Esophagus (tissue), 2 donors: ENCODE results near the gene SEC14L1. TPM values are rescaled to one million over a fixed set of nuclear protein-coding genes. Genes with fewer than 3 reads are reported as not detected.
A peak's percentile ranks its signal among the peaks of the same experiment; 100 is the strongest.

Experiments used
- H3K27ac ChIP-seq, 2 donors: one replicate each; pipeline ENCODE4 v1.5.1; 2013; ENCODE audit warnings: low read depth in 2 of 2, mild to moderate bottlenecking in 2 of 2, inconsistent platforms in 1 of 2, low read length in 1 of 2, moderate library complexity in 1 of 2
- H3K27me3 ChIP-seq, 2 donors: one replicate each; pipeline ENCODE4 v1.6.1; 2013; ENCODE audit warnings: low read length in 2 of 2, control low read depth in 1 of 2, mild to moderate bottlenecking in 1 of 2; ENCODE audit not compliant: insufficient read depth in 2 of 2, control insufficient read depth in 1 of 2
- H3K36me3 ChIP-seq, 2 donors: one replicate each; pipeline ENCODE4 v1.6.1; 2013; ENCODE audit warnings: low read length in 1 of 2; ENCODE audit not compliant: control insufficient read depth in 2 of 2, insufficient read depth in 2 of 2
- H3K4me1 ChIP-seq, 2 donors: one replicate each; pipeline ENCODE4 v1.6.1; 2013; ENCODE audit warnings: low read length in 1 of 2; ENCODE audit not compliant: control insufficient read depth in 2 of 2, insufficient read depth in 2 of 2
- H3K4me3 ChIP-seq, 2 donors: one replicate each; pipeline ENCODE4 v1.5.1; 2013; ENCODE audit warnings: low read length in 2 of 2, mild to moderate bottlenecking in 2 of 2, low read depth in 1 of 2, moderate library complexity in 1 of 2
- H3K9me3 ChIP-seq, 2 donors: one replicate each; pipeline ENCODE4 v1.6.1; 2013; ENCODE audit warnings: mild to moderate bottlenecking in 2 of 2, low read depth in 1 of 2, low read length in 1 of 2, moderate library complexity in 1 of 2; ENCODE audit not compliant: control insufficient read depth in 2 of 2, insufficient read depth in 1 of 2
- WGBS, 2 donors: extraction: QIAGEN DNeasy Blood & Tissue Kit; methylation state at CpG; one replicate each; pipeline ENCODE4 v1.1.7; 2013; 5-methylcytosine and 5-hydroxymethylcytosine counted together
- polyA plus RNA-seq, 2 donors: library from polyadenylated mRNA; stranded (reverse); fragments of 200-250 nt; gene quantifications; one replicate each; pipeline ENCODE4 v1.2.3, GENCODE V29; 2013
- donor health status: healthy with polysubstance abuse.
- donor health status: Bipolar disorder and iron deficiency.

The SEC14L1 gene
- polyA plus RNA-seq, 2 donors = 15.5 to 49.5 TPM

DNA sequence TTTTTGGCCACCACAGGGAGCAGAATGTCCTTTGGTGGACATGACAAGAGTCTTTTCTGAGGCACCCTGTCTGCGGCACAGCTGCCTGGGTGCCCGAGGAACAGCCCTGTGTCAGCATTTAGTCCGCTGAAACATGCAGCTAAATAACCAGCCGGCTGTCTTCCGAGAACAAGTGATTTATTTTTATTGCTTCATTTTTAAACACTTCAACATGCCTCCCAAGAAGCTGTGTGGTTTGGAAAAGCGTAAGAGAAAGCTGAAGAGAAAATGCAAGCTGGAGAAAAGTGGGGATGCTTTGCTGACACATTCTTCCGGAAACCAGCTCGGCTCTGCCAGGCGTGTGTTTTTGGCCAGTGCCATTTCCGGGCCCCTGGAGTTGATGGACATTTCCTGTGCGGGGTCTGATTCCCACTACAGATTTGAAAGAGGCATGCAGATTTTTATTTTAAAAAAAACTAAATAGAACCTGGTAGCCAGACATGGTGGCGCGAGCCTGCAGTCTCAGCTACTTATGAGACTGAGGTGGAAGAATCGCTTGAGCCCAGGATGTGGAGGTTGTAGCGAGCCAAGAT lies 94.7 kb downstream of the SEC14L1 start:
- no peaks in the 10 kb centered on the region for H3K36me3 ChIP-seq
- no peaks in the 10 kb centered on the region for H3K27me3 ChIP-seq
- no peaks in the 10 kb centered on the region for H3K4me1 ChIP-seq
- no peak overlapping the region for H3K4me3 ChIP-seq
- peak overlapping the region in 1 of 2 donors; percentile 70 for H3K27ac ChIP-seq
- 40 to 48% methylated on average over 15 of the region's 15 CpGs for WGBS, 2 donors
- H3K9me3 ChIP-seq = peaks cover 0 to 2% of the 10 kb centered on the region in 2 donors

DNA sequence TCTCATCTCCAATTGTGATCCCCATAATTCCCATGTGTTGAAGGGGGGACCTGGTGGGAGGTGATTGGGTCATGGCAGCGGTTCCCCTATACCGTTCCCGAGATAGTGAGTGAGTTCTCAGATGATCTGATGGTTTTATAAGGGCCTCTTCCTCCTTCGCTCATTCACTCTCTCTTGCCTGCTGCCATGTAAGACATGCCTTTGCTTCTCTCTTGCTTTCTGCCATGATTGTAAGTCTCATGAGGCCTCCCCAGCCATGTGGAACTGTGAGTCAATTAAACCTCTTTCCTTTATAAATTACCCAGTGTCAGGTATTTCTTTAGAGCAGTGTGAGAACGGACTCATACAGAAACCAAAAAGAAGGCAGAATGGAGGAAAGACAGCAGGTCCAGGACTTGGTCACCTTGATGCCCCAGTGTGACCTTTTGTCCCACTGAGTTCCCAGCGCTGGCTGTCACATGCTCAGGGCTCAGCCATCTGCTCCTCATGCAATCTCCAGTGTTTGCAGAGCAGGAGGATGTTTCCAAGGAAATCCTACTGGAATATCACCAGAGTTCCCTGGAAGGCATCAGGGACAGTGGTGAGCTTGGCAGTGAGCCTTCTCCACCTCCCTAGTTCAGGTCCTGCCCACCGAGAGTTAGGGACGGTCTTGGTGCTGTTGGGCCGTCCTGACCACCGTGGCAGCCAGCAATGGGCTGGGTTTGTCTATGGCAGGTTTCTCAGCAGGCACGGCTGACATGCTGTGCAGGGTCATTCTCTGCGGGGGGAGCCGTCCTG lies 96.7 kb downstream of the SEC14L1 start:
- Histone ChIP-seq H3K9me3 (peaks cover 0 to 2% of the 10 kb centered on the region in 2 donors), H3K4me1 (peaks cover 0 to 1% of the 10 kb centered on the region in 2 donors), H3K27me3 (no peaks in the 10 kb centered on the region), H3K36me3 (no peaks in the 10 kb centered on the region), H3K27ac (no peak overlapping the region), H3K4me3 (no peak overlapping the region)
- 88 to 89% methylated on average over 13 of the region's 13 CpGs for WGBS, 2 donors

DNA sequence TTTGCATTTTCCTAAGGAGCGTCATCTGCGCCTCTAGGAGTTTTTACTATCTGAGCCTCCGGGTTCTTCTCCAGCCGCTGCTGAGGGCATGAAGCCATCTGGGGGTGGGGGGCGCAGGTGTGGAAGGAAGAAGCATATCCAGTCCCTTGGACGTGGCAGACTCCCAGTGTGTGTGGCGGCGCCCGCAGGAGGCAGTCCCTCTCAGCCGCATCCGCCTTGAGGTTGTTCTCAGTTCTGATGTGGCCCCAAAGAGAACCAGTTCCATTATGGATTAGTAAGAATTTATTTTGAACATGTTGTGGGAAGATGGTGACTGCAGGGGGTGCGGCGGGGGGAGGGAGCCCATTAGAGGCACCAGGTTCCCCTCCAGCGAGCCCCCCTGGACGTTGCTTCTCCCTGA lies 100.2 kb downstream of the SEC14L1 start:
- H3K36me3 ChIP-seq = no peaks in the 10 kb centered on the region
- H3K27ac ChIP-seq = no peak overlapping the region
- WGBS, 2 donors = 90 to 93% methylated on average over 15 of the region's 15 CpGs
- H3K9me3 ChIP-seq = peaks cover 0 to 2% of the 10 kb centered on the region in 2 donors
- peaks cover 0 to 2% of the 10 kb centered on the region in 2 donors for H3K4me1 ChIP-seq
- H3K27me3 ChIP-seq = no peaks in the 10 kb centered on the region
- no peak overlapping the region for H3K4me3 ChIP-seq

DNA sequence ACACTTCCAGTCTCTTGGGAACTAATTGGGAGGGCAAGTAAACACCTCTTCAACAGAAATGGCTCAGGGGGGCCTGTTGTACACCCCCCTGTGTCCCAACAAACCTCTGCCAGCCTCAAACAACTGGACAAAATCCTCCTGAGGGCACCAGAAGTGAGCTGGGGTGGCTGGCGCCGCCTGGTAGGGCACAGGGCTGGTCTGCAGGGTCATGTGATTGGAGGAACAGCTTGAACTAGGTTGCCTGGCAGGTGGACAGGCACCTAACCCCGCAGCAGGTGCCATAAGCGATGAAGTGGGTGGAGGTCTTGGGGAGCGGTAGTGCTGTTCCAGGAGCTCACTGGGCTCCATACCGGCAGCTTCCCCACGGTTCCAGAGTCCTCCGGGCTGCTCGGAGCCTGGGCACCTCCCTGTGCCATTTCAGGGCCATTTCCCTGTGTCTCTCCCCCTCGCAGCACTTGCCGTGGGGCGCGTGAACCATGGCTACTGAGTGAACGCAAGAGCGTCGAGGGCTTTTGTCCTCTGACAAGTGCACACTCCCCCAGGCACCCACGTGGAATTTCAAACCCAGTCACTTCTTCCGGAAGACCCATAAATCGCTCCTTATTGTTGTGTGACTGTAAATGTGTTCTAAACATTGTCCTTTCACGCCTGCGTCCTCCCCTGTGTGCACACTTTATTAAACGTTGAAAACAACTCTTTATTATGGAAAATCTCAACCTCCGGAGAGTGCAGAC lies 101.5 kb downstream of the SEC14L1 start:
- no peak overlapping the region for H3K27ac ChIP-seq
- H3K27me3 ChIP-seq = no peaks in the 10 kb centered on the region
- H3K4me1 ChIP-seq = peaks cover 2% of the 10 kb centered on the region in 2 donors
- H3K4me3 ChIP-seq = no peak overlapping the region
- 61 to 66% methylated on average over 22 to 23 of the region's 23 CpGs for WGBS, 2 donors
- no peaks in the 10 kb centered on the region for H3K36me3 ChIP-seq
- peaks cover 0 to 2% of the 10 kb centered on the region in 2 donors for H3K9me3 ChIP-seq

DNA sequence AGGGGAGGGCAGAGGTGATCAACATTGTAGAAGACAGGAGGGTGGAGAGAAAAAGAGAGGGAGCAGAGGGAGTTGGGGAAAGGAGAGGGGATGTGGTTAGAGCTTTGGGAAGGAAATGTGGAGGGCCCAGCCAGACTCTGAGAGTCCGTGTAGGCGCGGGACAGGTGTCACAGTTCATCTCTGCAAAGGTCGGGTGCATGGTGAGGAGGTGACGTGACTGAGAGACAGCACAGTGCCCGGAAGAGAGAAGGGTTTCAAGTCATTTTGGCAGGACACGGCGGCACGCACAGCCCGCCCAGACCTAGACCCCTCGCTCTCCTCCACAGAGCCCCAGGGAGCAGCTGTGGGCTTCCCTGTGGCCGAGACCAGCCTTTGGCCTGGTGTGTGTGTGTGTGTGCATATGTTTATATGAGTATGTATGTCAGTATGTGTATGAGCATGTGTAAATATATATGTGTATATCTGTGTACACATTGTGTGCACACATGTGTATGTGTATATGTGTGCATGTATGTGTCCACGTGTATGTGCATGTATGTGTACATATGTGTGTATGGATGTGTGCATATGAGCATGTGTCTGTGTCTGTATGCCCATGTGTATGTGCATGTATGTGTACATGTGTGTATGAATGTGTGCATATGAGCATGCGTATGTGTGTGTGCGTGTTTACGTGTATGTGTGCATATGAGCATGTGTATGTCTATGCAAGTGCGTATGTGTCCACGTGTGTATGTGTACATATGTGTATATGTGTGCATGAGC lies 104.6 kb downstream of the SEC14L1 start:
- no peaks in the 10 kb centered on the region for H3K27me3 ChIP-seq
- no peaks in the 10 kb centered on the region for H3K36me3 ChIP-seq
- H3K4me3 ChIP-seq = no peak overlapping the region
- no peak overlapping the region for H3K27ac ChIP-seq
- 73 to 79% methylated on average over 18 of the region's 18 CpGs for WGBS, 2 donors
- H3K4me1 ChIP-seq = peaks cover 2 to 3% of the 10 kb centered on the region in 2 donors
- H3K9me3 ChIP-seq = peaks cover 0 to under 1% of the 10 kb centered on the region in 2 donors

DNA sequence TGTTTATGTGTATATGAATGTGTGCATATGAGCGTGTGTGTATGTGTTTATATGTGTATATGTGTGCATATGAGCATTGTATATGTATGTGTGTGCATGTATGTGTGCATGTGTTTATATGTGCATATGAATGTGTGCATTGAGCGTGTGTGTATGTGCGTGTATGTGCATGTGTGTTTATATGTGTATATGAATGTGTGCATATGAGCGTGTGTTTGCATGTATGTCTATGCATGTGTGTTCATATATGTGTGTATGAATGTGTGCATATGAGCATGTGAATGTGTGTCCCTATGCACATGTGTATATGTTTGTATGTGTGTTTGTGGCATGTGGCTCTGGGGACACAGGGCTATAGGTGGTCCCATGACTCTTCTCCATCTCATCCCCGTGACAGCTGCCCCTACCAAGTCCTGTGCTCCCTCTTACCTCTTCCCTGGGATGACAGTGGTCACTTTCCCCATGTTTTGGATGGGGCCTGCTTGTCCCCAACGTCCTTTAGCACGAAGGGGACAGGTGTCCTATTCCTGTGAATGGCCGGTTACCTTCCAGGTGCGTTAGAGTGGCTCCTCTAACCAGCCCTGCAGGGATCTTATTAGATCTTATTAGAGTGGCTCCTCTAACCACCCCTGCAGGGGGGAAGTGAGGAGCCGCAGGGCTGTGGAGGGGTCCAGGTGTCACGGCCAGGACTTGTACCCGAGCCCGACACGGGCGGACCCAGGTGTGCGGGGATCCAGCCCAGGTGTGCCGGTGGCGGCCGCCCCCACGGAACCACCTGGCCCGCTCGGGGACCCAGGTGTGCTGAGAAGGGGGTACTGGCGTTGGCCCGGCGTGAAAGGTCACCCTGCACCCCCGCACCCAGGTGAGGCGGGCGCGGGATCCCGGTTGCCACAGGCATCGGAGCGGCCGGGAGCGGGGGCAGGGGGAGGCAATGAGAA lies 105.6 kb downstream of the SEC14L1 start:
- H3K4me1 ChIP-seq = peaks cover 2 to 3% of the 10 kb centered on the region in 2 donors
- no peaks in the 10 kb centered on the region for H3K36me3 ChIP-seq
- H3K4me3 ChIP-seq = peak overlapping the region; percentile 31 to 43
- no peaks in the 10 kb centered on the region for H3K27me3 ChIP-seq
- WGBS, 2 donors = 23 to 25% methylated on average over 32 to 34 of the region's 34 CpGs
- no peak overlapping the region for H3K27ac ChIP-seq
- no peaks in the 10 kb centered on the region for H3K9me3 ChIP-seq

DNA sequence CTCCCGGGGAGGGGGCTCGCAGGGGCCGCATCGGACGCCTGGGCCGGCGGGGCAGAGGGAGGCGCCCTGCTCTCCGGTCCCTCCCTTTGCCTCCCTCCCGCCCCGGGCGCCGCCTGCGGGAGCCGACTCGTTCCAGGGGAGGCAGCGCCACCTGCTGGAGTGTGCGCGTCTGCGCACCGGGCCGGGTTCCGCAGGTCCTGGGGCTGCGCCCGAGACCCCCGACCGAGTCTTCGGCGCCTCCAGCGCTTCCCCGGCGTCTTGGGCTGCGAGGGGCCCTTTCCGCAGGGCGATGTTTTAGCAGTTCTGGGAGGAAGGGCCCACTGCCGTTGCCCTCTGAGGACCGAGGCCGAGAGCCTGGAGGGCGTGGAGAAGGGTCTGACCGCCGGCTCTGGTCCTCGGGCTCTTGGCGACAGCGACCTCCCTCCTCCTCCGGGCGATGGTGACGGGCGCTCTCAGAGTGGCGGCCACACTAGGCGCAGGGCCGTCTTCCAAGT lies 106.3 kb downstream of the SEC14L1 start:
- peaks cover 2 to 3% of the 10 kb centered on the region in 2 donors for H3K4me1 ChIP-seq
- H3K27me3 ChIP-seq = no peaks in the 10 kb centered on the region
- H3K36me3 ChIP-seq = no peaks in the 10 kb centered on the region
- H3K9me3 ChIP-seq = no peaks in the 10 kb centered on the region
- H3K4me3 ChIP-seq = peak overlapping the region; percentile 31 to 43
- no peak overlapping the region for H3K27ac ChIP-seq
- 1% methylated on average over 25 to 51 of the region's 51 CpGs for WGBS, 2 donors

DNA sequence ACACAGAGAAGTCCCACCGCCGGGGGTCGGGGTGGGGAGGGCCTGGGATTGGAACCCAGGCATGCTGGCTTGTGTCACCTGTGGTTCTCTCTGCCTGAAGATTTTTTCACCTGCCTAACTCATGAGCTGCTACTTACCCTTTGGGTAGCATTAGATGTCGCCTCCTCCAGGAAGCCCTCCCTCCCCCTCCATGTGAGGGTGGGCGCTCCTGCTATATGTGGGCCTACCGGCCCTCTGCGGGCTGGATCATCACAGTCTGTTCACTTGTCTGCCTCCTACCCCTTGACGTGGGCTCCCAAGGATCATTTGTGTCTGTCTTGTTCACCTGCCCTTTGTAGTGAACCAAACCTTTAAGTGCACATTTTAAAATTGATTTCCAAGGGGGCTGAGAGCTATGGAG lies 106.8 kb downstream of the SEC14L1 start:
- H3K4me1 ChIP-seq = peaks cover 0 to 3% of the 10 kb centered on the region in 2 donors
- no peak overlapping the region for H3K4me3 ChIP-seq
- 45% methylated on average over 8 of the region's 8 CpGs for WGBS, 2 donors
- H3K36me3 ChIP-seq = no peaks in the 10 kb centered on the region
- no peaks in the 10 kb centered on the region for H3K27me3 ChIP-seq
- no peak overlapping the region for H3K27ac ChIP-seq
- no peaks in the 10 kb centered on the region for H3K9me3 ChIP-seq
